ENCODE measurements around the gene NDUFS7. TPM values are rescaled to one million over a fixed set of nuclear protein-coding genes. Genes with fewer than 3 reads are reported as not detected.
A peak's percentile ranks its signal among the peaks of the same experiment; 100 is the strongest.

The NDUFS7 gene
- polyA plus RNA-seq, 3 donors = 119 to 232 (median 211) TPM

DNA sequence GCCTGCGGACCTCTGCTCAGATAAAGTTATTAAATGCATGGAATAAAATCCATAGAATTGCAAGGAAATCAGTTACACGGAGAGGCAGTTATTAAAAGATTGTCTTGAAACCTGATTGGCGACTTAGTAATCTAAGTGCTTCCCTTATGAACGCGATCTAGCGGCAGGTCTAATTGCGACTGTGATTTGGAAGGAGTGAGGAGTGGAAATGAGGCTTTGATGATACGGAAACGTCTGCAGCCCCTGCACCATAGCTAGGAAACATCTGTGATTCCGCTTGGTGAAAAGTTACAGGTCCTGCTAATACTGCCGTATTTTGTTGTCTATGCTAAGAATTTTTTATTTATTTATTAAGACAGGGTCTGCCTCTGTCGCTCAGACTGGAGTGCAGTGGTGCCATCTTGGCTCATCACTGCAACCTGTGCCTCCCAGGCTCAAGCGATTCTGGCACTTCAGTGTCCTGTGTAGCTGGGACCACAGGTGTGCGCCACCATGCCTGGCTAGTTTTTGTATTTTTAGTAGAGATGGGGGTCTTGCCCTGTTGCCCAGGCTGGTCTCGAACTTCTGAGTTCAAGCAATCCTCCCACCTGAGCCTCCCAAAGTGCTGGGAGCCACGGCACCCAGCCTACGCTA lies 887 bp downstream of the NDUFS7 start:
- Mint-ChIP-seq H3K9me3 (peaks cover 0 to 2% (median 0%) of the 10 kb centered on the region in 7 donors), H3K36me3 (peaks cover 19 to 34% of the 10 kb centered on the region in 2 donors), H3K4me1 (peaks cover 20% of the 10 kb centered on the region), H3K27ac (peak overlapping the region; percentile 19 to 90 (median 68)), H3K4me3 (peak overlapping the region; percentile 82 to 88), H3K27me3 (ENCODE audit: low read depth in 3 of 3) (peaks cover 1 to 15% (median 9%) of the 10 kb centered on the region in 3 donors)
- H3K79me2 ChIP-seq (ENCODE audit: insufficient read depth, low read length) = peaks cover 27% of the 10 kb centered on the region
- TF ChIP-seq, protein P1, sequence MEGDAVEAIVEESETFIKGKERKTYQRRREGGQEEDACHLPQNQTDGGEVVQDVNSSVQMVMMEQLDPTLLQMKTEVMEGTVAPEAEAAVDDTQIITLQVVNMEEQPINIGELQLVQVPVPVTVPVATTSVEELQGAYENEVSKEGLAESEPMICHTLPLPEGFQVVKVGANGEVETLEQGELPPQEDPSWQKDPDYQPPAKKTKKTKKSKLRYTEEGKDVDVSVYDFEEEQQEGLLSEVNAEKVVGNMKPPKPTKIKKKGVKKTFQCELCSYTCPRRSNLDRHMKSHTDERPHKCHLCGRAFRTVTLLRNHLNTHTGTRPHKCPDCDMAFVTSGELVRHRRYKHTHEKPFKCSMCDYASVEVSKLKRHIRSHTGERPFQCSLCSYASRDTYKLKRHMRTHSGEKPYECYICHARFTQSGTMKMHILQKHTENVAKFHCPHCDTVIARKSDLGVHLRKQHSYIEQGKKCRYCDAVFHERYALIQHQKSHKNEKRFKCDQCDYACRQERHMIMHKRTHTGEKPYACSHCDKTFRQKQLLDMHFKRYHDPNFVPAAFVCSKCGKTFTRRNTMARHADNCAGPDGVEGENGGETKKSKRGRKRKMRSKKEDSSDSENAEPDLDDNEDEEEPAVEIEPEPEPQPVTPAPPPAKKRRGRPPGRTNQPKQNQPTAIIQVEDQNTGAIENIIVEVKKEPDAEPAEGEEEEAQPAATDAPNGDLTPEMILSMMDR (IDR thresholded peaks at IDR 0.05) = no peak
- no peaks in the 10 kb centered on the region for H3K9me3 ChIP-seq (replicated peaks in 1 of 2; ENCODE audit: control insufficient read depth in 1 of 2, insufficient read depth in 1 of 2, low read length in 2 of 2)
- peaks cover 12 to 14% of the 10 kb centered on the region in 2 donors for H3K4me1 ChIP-seq (ENCODE audit: control insufficient read depth in 1 of 2, insufficient read depth in 2 of 2, low read length in 2 of 2)
- intact Hi-C loops (cut with micrococcal nuclease) = loop anchor here (5.0 kb wide), 1 partner anchor 107 kb away; the partner anchor contains the start of gene FAM174C (in 2 of the 2)
- H3K9ac ChIP-seq (ENCODE audit: insufficient read depth, low read length, poor library complexity, severe bottlenecking) = peak overlapping the region; percentile 90
- WGBS (ENCODE audit: insufficient coverage) = 10% methylated on average over 9 of the region's 17 CpGs
- H3K27ac ChIP-seq (ENCODE audit: low read depth in 1 of 2, low read length in 2 of 2) = peak overlapping the region; percentile 80 to 86
- H3K36me3 ChIP-seq (replicated peaks in 1 of 2; ENCODE audit: control insufficient read depth in 1 of 2, insufficient read depth in 2 of 2, low read length in 2 of 2) = peaks cover 21 to 24% of the 10 kb centered on the region in 2 donors
- H4K20me1 ChIP-seq (ENCODE audit: insufficient read depth, low read length) = peaks cover 5% of the 10 kb centered on the region
- H2AFZ ChIP-seq (ENCODE audit: insufficient read depth, low read depth, low read length, poor library complexity, severe bottlenecking) = peak overlapping the region; percentile 98
- H3K4me3 ChIP-seq (replicated peaks in 1 of 3; ENCODE audit: low read depth in 2 of 3, low read length in 3 of 3) = peak overlapping the region; percentile 83 to 96 (median 88)
- peak overlapping the region; percentile 100 for H3K4me2 ChIP-seq (replicated peaks; ENCODE audit: extremely low read depth, low read length, poor library complexity, severe bottlenecking)
- no peaks in the 10 kb centered on the region for H3K27me3 ChIP-seq (ENCODE audit: control insufficient read depth in 2 of 2, insufficient read depth in 2 of 2, low read length in 2 of 2)
- DNase-seq = no peak

DNA sequence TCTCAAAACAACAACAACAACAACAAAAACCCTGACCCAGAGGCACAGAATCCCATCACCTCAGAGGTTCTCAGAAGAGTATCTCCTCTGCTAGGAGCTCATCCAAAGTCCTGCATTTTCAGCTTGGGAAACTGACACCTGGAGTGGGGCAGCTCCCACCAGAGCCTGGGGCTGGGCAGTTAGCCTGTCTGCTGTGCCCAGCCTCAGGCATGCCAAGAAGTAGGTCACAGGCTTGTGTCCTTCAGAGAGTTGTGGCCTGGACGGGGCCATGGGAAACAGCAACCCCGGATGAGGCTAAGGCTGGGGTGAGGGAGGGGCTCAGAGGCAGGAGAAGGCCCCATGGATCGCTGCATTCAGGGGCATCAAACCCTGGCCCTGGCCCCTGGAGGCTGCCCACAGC lies 2.1 kb downstream of the NDUFS7 start:
- H3K36me3 Mint-ChIP-seq = peaks cover 28 to 47% of the 10 kb centered on the region in 2 donors
- Histone ChIP-seq H3K79me2 (ENCODE audit: insufficient read depth, low read length) (peaks cover 27% of the 10 kb centered on the region), H3K36me3 (replicated peaks in 1 of 2; ENCODE audit: control insufficient read depth in 1 of 2, insufficient read depth in 2 of 2, low read length in 2 of 2) (peaks cover 31 to 33% of the 10 kb centered on the region in 2 donors), H4K20me1 (ENCODE audit: insufficient read depth, low read length) (peaks cover 5% of the 10 kb centered on the region), H2AFZ (ENCODE audit: insufficient read depth, low read depth, low read length, poor library complexity, severe bottlenecking) (no peak overlapping the region), H3K4me2 (replicated peaks; ENCODE audit: extremely low read depth, low read length, poor library complexity, severe bottlenecking) (no peak overlapping the region), H3K27me3 (ENCODE audit: control insufficient read depth in 2 of 2, insufficient read depth in 2 of 2, low read length in 2 of 2) (no peaks in the 10 kb centered on the region), H3K4me3 (replicated peaks in 1 of 3; ENCODE audit: low read depth in 2 of 3, low read length in 3 of 3) (no peak overlapping the region), H3K4me1 (ENCODE audit: control insufficient read depth in 1 of 2, insufficient read depth in 2 of 2, low read length in 2 of 2) (peaks cover 12 to 14% of the 10 kb centered on the region in 2 donors), H3K27ac (ENCODE audit: low read depth in 1 of 2, low read length in 2 of 2) (no peak overlapping the region), H3K9me3 (replicated peaks in 1 of 2; ENCODE audit: control insufficient read depth in 1 of 2, insufficient read depth in 1 of 2, low read length in 2 of 2) (no peaks in the 10 kb centered on the region), H3K9ac (ENCODE audit: insufficient read depth, low read length, poor library complexity, severe bottlenecking) (no peak overlapping the region)
- H3K27ac Mint-ChIP-seq = no peak overlapping the region
- H3K4me3 Mint-ChIP-seq = no peak overlapping the region
- 94% methylated on average over 3 of the region's 3 CpGs for WGBS (ENCODE audit: insufficient coverage)
- intact Hi-C loops (cut with micrococcal nuclease) = no loop called here
- H3K4me1 Mint-ChIP-seq = peaks cover 20% of the 10 kb centered on the region
- H3K9me3 Mint-ChIP-seq = peaks cover 0 to 2% (median 0%) of the 10 kb centered on the region in 7 donors
- TF ChIP-seq, protein P1 (IDR thresholded peaks at IDR 0.05) = no peak
- DNase-seq = no peak
- H3K27me3 Mint-ChIP-seq (ENCODE audit: low read depth in 3 of 3) = peaks cover 1 to 11% (median 5%) of the 10 kb centered on the region in 3 donors

All from CD14-positive monocyte (primary cell).